GM12878 (cell line): ENCODE measurements around the gene PTPRN2.

Experiments used
- ASH2L ChIP-seq: fragments of 300-600, 200-600 bp; sonication (generic); IDR thresholded peaks from 2 replicates; pipeline ENCODE4 v1.6.1; 2017; ENCODE audit warnings: low read depth, mild to moderate bottlenecking, borderline replicate concordance
- EP300 ChIP-seq, 2 experiments: fragments of 150-350 bp in 1 of 2; IDR thresholded peaks; 2 replicates each; pipeline ENCODE4 v1.6.1; 2011 to 2012; ENCODE audit warnings: low read depth in 2 of 2, low read length in 2 of 2, borderline replicate concordance in 1 of 2, improper control_type of control experiment in 1 of 2, inconsistent platforms in 1 of 2; ENCODE audit not compliant: control insufficient read depth in 1 of 2
- FOXM1 ChIP-seq: IDR thresholded peaks from 2 replicates; pipeline ENCODE4 v1.6.1; 2012; ENCODE audit warnings: low read depth, mild to moderate bottlenecking, inconsistent platforms, low read length, moderate library complexity
- GABPA ChIP-seq: IDR thresholded peaks from 2 replicates; pipeline ENCODE4 v1.6.1; 2014; ENCODE audit warnings: antibody characterized with exemption, low read depth, mild to moderate bottlenecking, inconsistent platforms
- POLR2A ChIP-seq: IDR thresholded peaks from 2 replicates; pipeline ENCODE4 v1.6.1; 2011; ENCODE audit warnings: low read depth, mild to moderate bottlenecking, low read length
- RAD21 ChIP-seq: IDR thresholded peaks from 2 replicates; pipeline ENCODE4 v1.6.1; 2011; ENCODE audit warnings: mild to moderate bottlenecking, low read depth, low read length, moderate library complexity; ENCODE audit not compliant: insufficient read depth
- SRF ChIP-seq, 2 experiments: IDR thresholded peaks; 2 replicates each; pipeline ENCODE4 v1.6.1; 2011; ENCODE audit warnings: low read depth in 2 of 2, low read length in 2 of 2, mild to moderate bottlenecking in 1 of 2, moderate library complexity in 1 of 2
- TCF7 ChIP-seq: IDR thresholded peaks from 2 replicates; pipeline ENCODE4 v1.6.1; 2014; ENCODE audit warnings: antibody characterized with exemption, borderline replicate concordance
- YY1 ChIP-seq: IDR thresholded peaks from 2 replicates; pipeline ENCODE4 v1.6.1; 2011; ENCODE audit warnings: low read depth, mild to moderate bottlenecking, low read length
- ZNF274 ChIP-seq: IDR thresholded peaks from one replicate; pipeline ENCODE4 v1.8.0; 2011; ENCODE audit not compliant: insufficient read length, insufficient read depth
- TF ChIP-seq, protein P1 (sequence below), 3 experiments: IDR thresholded peaks in 2 of 3; conservative IDR thresholded peaks in 1 of 3; 2 replicates each; pipeline ENCODE4 v1.5.1; 2011; ENCODE audit warnings: low read depth in 3 of 3, low read length in 3 of 3, mild to moderate bottlenecking in 3 of 3, control low read depth in 2 of 3, moderate library complexity in 2 of 3, inconsistent platforms in 1 of 3, mixed read lengths in 1 of 3; ENCODE audit not compliant: control insufficient read depth in 2 of 3, insufficient read depth in 1 of 3; ENCODE audit errors: extremely low read depth in 1 of 3
- TF ChIP-seq, protein P2 (sequence below): fragments of 450-650 bp; IDR thresholded peaks from 2 replicates; pipeline ENCODE4 v1.6.1; 2016; ENCODE audit warnings: mild to moderate bottlenecking, moderate library complexity, borderline replicate concordance

GRCh38 chr7:157548691-157549303 lies 1038.8 kb downstream of the PTPRN2 start:
- no peak for TF ChIP-seq ZNF274
- TF ChIP-seq GABPA: no peak
- TF ChIP-seq, protein P1, sequence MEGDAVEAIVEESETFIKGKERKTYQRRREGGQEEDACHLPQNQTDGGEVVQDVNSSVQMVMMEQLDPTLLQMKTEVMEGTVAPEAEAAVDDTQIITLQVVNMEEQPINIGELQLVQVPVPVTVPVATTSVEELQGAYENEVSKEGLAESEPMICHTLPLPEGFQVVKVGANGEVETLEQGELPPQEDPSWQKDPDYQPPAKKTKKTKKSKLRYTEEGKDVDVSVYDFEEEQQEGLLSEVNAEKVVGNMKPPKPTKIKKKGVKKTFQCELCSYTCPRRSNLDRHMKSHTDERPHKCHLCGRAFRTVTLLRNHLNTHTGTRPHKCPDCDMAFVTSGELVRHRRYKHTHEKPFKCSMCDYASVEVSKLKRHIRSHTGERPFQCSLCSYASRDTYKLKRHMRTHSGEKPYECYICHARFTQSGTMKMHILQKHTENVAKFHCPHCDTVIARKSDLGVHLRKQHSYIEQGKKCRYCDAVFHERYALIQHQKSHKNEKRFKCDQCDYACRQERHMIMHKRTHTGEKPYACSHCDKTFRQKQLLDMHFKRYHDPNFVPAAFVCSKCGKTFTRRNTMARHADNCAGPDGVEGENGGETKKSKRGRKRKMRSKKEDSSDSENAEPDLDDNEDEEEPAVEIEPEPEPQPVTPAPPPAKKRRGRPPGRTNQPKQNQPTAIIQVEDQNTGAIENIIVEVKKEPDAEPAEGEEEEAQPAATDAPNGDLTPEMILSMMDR (IDR thresholded peaks at IDR 0.05 in 2 of 3, conservative IDR thresholded peaks at IDR 0.05 in 1 of 3; ENCODE audit: control insufficient read depth in 2 of 3, extremely low read depth in 1 of 3, insufficient read depth in 1 of 3, low read depth in 3 of 3, low read length in 3 of 3): no peak
- TF ChIP-seq, protein P2, sequence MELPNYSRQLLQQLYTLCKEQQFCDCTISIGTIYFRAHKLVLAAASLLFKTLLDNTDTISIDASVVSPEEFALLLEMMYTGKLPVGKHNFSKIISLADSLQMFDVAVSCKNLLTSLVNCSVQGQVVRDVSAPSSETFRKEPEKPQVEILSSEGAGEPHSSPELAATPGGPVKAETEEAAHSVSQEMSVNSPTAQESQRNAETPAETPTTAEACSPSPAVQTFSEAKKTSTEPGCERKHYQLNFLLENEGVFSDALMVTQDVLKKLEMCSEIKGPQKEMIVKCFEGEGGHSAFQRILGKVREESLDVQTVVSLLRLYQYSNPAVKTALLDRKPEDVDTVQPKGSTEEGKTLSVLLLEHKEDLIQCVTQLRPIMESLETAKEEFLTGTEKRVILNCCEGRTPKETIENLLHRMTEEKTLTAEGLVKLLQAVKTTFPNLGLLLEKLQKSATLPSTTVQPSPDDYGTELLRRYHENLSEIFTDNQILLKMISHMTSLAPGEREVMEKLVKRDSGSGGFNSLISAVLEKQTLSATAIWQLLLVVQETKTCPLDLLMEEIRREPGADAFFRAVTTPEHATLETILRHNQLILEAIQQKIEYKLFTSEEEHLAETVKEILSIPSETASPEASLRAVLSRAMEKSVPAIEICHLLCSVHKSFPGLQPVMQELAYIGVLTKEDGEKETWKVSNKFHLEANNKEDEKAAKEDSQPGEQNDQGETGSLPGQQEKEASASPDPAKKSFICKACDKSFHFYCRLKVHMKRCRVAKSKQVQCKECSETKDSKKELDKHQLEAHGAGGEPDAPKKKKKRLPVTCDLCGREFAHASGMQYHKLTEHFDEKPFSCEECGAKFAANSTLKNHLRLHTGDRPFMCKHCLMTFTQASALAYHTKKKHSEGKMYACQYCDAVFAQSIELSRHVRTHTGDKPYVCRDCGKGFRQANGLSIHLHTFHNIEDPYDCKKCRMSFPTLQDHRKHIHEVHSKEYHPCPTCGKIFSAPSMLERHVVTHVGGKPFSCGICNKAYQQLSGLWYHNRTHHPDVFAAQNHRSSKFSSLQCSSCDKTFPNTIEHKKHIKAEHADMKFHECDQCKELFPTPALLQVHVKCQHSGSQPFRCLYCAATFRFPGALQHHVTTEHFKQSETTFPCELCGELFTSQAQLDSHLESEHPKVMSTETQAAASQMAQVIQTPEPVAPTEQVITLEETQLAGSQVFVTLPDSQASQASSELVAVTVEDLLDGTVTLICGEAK: no peak
- TF ChIP-seq SRF (IDR thresholded peaks at IDR 0.05; ENCODE audit: low read depth in 2 of 2, low read length in 2 of 2): no peak
- no peak for TF ChIP-seq YY1
- TF ChIP-seq POLR2A: no peak
- no peak for TF ChIP-seq EP300 (IDR thresholded peaks at IDR 0.05; ENCODE audit: borderline replicate concordance in 1 of 2, control insufficient read depth in 1 of 2, low read depth in 2 of 2, low read length in 2 of 2)
- no peak for TF ChIP-seq TCF7
- no peak for TF ChIP-seq ASH2L
- no peak for TF ChIP-seq FOXM1
- no peak for TF ChIP-seq RAD21
